ENCODE measurements around the gene NLRP11.
"Not testable (repeated sequence)": the region's sequence is repeated elsewhere in the genome, so short reads cannot be mapped to it uniquely, and the experiment has no call there.

Gene NLRP11

GRCh38 chr19:55777528-55777927 lies 54.3 kb downstream of the NLRP11 start:
- no peak for DNase-seq

- not testable (repeated sequence) for DNase-seq
Measured at GRCh38 chr19:55769632-55770031, 62.2 kb downstream of the NLRP11 start.

- not testable (repeated sequence) for DNase-seq
Measured at GRCh38 chr19:55768818-55769217, 63.0 kb downstream of the NLRP11 start, which contains the start of gene RFPL4AL1. Gene RFPL4AL1 (plus strand): TSS chr19:55769118. CDS start chr19:55771805, 2,687 bp downstream.

- no peak for DNase-seq
Measured at GRCh38 chr19:55766466-55766865, 65.3 kb downstream of the NLRP11 start.

- not testable (repeated sequence) for DNase-seq
Measured at GRCh38 chr19:55758797-55759196, 73.0 kb downstream of the NLRP11 start, which contains the start of gene RFPL4A. Gene RFPL4A (plus strand): TSS chr19:55759097. CDS start chr19:55761801, 2,704 bp downstream.

- DNase-seq = not testable (repeated sequence)
Measured at GRCh38 chr19:55756808-55757207, 75.0 kb downstream of the NLRP11 start.

- no peak for DNase-seq
Measured at GRCh38 chr19:55753401-55753800, 78.4 kb downstream of the NLRP11 start.

- DNase-seq = no peak
Measured at GRCh38 chr19:55750715-55751114, 81.1 kb downstream of the NLRP11 start.

GRCh38 chr19:55738302-55738701 lies 93.5 kb downstream of the NLRP11 start, which contains the start of gene NLRP9:
Gene NLRP9 (minus strand): TSS chr19:55738402. CDS start chr19:55738374, 28 bp downstream.
- no peak for DNase-seq

Data from CD4-positive, alpha-beta T cell treated with Interleukin-12 subunit alpha and Interleukin-12 subunit beta, for 1 hour (primary cell).